Measurements from ENCODE around the gene CCR8.
"Not testable (repeated sequence)": the region's sequence is repeated elsewhere in the genome, so short reads cannot be mapped to it uniquely, and the experiment has no call there.

The CCR8 gene

DNA sequence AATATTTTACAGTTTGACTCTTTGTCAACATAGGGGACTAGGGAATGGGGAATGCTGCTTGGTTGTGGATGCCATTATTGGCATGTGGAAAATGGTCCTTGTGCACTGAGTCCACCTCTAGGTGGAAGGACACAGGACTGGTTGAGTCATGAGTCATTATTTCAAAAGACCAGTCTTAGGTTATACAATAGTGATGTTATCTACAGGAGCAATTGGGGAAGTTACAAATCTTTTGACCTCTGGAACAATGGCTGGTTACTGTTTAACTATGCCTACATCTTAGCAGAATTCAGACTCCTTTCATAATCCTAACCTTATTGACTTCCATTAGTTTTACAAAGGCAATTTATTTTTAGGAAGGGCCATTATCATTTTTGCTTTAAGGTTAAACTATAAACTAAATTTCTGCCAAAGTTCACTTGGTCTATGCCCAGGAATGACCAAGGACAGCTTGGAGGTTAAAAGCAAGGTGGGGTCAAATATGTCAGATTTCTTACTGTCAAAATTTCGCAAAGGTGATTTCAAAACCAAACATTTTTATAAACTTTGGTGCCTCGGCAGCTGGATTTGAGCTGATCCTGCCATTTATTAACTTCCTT lies 11.8 kb upstream of the CCR8 start:
- no peak for DNase-seq (ENCODE audit: low spot score)

DNA sequence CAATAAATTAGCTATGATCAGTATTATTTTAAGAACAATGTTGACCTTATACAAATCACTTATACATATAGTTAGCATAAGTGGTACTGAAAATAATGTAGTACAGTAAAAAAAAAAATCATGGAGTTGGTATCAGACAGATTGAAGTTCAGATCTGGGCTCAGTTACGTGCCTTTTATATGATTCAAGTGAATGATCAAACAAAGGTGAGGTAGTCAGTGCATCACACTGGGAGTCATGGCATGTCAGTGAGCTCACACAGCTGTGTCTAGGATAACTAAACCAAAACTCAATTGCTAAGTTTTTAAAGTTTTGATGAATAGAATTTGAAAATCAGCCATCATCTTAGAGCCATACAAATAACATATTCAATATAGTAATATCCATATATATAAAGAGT lies 11.2 kb upstream of the CCR8 start:
- no peak for DNase-seq (ENCODE audit: low spot score)

GRCh38 chr3:39319249-39319648 lies 10.3 kb upstream of the CCR8 start:
- DNase-seq (ENCODE audit: low spot score): no peak

GRCh38 chr3:39321574-39321983 lies 7.9 kb upstream of the CCR8 start:
- not testable (repeated sequence) for DNase-seq (ENCODE audit: low spot score)

GRCh38 chr3:39322209-39322715 lies 7.2 kb upstream of the CCR8 start:
- not testable (repeated sequence) for DNase-seq (ENCODE audit: low spot score)

DNA sequence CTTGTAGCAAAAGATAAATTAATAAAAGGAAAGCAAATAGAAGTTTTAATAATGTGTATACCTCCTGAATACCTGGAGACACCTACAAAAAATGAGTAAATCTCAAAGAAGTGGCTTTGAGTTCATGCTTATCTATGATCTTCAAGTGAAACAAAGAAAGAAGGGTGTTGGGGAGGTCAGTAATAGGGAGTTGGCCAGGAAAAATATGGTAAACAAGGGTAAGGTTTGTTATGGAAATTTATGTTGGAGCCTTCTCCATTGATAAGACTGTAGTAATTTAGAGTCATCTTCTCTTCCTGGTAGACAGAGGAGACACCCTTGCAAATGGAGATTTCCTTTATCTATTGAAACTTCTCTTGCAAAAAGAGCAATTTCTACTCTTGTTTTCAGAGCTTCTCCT lies 6.6 kb upstream of the CCR8 start:
- no peak for DNase-seq (ENCODE audit: low spot score)

- no peak for DNase-seq (ENCODE audit: low spot score)
These were observed 6.0 kb upstream of the CCR8 start for GRCh38 chr3:39323494-39323893.

- no peak for DNase-seq (ENCODE audit: low spot score)
These were observed 4.3 kb upstream of the CCR8 start for GRCh38 chr3:39325236-39325635.

DNA sequence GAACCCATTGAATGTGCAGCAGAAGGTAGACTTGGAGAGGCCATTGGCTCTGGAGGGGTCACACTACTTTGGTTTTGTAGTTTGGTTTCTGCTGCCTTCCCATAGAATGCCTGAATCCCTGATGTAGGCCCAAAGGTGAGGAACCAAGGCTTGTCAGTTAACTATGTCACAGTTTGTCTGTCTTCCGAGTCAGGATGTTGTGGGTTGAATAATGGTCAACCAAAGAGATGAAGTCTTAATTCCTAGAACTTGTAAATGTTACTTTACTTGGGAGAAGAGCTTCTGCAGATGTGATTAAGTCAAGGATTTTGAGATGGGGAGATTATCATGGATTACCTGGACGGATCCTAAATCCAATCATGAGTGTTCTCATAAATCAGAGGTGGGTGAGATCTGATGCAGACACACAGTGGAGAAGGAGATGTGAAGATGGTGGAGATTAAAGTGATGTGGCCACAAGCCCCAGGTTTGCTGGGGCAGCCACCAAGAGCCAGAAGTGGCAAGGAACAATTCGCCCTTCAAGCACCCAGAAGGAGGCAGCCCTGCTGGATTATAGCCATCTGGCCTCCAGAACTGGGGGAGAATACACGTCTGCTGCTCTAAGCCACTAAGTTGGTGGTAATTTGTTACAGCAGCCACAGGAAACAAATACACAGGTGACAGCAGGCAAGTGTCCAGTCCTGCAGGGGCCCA lies 2.3 kb upstream of the CCR8 start:
- DNase-seq (ENCODE audit: low spot score): no peak

GRCh38 chr3:39327746-39328349 lies 1.7 kb upstream of the CCR8 start:
- no peak for DNase-seq (ENCODE audit: low spot score)

- DNase-seq (ENCODE audit: low spot score): no peak
These were observed 1.3 kb downstream of the CCR8 start for GRCh38 chr3:39330824-39331223.

DNA sequence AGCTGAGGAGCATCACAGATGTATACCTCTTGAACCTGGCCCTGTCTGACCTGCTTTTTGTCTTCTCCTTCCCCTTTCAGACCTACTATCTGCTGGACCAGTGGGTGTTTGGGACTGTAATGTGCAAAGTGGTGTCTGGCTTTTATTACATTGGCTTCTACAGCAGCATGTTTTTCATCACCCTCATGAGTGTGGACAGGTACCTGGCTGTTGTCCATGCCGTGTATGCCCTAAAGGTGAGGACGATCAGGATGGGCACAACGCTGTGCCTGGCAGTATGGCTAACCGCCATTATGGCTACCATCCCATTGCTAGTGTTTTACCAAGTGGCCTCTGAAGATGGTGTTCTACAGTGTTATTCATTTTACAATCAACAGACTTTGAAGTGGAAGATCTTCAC lies 3.0 kb downstream of the CCR8 start:
- DNase-seq (ENCODE audit: low spot score): no peak

DNA sequence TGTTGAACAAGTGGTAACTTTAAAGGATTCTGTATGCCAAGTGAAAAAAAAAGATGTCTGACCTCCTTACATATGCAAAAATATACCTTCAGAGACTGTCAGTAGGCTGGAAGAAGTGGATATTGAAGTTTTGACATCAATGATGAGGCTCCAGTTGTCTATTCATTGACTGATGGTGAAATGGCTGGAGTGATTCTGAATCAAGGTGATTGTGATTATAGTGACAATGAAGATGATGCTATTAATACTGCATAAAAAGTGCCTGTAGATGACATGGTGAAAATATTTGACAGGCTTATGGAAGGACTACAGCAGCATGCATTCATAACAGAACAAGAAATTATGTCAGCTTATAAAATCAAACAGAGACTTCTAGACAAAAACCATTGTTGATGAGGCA lies 4.1 kb downstream of the CCR8 start:
- no peak for DNase-seq (ENCODE audit: low spot score)

- no peak for DNase-seq (ENCODE audit: low spot score)
These were observed 4.7 kb downstream of the CCR8 start for GRCh38 chr3:39334205-39334604.

DNA sequence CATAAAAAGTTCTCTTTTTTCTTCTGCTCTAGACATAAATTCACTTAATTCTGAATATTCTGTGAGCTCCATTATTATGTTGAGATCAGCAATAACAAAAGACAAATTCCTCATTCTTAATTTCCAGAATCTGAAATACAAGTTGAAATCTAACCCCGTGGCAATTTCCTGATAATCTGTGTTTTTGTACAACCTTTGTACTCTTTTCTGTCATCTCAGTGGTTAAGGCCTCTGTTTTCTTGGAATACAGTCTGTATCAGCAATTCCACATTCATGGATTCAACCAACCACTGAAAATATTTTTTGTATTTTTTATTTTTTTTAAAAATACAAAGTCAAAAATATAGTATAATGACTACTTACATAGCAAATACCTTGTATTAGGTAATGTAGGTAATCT lies 8.7 kb downstream of the CCR8 start:
- DNase-seq (ENCODE audit: low spot score): no peak

- DNase-seq (ENCODE audit: low spot score): no peak
These were observed 9.6 kb downstream of the CCR8 start for GRCh38 chr3:39339086-39339485.

DNA sequence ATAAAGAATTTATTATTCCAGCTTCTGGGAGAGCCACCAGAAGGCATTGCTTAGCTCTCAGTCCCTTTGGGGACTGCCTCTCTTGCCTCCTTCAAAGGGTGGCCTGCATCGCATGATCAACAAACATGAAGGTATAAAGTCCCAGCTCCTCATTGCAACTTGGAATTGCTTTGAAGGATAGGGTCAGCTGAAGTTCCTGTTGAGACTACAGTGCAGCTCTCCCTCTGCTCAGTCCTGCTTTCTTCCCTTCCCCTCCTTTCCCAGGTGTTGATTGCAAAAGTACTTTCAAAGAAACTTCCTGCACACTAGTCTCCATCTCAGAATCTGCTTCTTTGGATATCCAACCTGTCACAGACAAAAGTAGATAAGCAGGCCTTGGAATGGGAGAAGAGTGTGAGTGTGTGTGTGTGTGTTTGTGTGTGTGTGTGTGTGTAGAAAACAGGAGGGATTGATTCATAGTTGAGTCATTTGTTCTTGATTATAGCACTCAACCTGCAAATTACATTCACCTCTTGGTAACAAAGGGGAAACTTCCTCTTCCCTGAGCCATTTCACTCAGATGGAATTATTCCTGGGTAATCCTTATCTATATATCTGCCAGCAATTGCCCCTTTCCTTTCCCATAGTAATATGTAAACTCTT lies 13.7 kb downstream of the CCR8 start:
- DNase-seq (ENCODE audit: low spot score): no peak

DNA sequence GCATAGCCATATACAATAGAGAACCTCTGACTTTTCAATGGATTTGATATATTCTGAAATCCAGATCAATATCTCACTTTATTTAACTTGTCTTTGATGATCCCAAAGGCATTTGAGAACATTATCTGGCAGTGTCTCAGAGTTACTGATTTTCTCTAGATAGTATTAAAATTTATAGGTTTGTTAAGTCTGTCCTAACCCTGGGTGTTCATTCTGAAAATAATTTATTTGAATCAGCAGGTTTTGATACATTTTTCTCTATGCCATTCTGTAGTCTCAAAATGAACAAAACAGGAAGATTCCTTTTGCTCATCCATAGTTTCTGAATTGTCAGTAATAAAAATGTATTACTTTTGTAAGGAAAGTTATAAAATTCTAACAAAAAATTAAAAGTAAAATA lies 14.3 kb downstream of the CCR8 start:
- DNase-seq (ENCODE audit: low spot score): no peak

- no peak for DNase-seq (ENCODE audit: low spot score)
These were observed 15.3 kb downstream of the CCR8 start for GRCh38 chr3:39344746-39345344.

DNA sequence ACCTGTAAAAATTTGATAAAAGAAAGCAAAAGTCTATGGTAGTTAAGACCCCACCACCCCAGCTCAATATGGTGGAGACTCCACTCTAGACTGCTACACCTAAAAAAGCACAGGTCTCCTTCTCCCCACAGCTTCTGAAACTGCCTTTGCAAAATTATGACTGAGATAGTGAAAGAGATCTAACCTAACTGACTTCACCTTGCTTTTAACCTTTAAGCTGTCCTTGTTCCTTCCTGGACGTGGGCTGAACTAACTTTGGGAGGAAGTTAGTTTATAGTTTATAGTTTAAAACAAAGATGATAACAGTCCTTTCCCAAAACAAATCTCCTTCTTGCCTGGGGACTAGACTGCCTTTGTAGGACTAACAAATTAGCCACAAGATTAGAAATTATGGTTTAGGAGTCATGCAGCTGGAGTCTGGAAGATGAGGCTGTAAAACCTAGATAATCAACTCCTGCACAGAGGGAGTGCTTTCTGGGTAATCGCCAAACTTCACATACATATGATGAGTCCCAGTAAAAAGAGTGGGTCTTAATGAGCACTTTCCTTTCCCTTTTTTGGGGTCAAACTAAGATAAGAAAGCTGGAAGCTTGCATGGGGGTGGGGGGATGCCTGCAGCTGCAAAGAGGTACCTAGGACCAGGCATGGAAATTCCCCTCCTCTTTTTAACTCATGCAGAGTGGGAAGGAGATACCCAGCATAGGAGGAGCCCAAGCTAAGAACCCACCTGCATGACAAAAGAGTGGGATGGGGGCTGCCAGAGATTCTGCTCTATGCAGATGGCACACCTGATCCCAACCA lies 17.5 kb downstream of the CCR8 start:
- no peak for DNase-seq (ENCODE audit: low spot score)

- no peak for DNase-seq (ENCODE audit: low spot score)
These were observed 18.0 kb downstream of the CCR8 start for GRCh38 chr3:39347586-39347876.

DNA sequence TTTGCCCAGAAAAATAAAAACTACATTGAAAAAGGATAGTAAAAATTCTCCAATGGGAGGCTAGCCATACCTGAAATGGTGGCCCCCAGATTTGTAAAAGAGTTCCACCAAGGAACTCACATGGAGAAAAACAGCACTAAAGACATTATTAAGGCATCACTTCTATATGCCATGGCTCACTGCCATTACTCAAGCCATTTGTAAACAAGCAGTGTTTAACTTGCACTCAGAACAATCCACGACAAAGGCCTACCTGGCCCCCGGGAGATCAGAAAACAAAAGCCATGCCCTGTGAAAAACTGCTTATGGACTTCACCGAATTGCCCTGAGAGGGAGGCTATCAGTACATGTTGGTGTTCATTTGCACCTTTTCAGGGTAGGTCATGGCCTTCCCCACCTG lies 19.6 kb downstream of the CCR8 start:
- no peak for DNase-seq (ENCODE audit: low spot score)

Data from AG20443 (cell line).